Fibroblast of gingiva (primary cell): Measurements from ENCODE around the gene VSNL1.
"Not testable (repeated sequence)": the region's sequence is repeated elsewhere in the genome, so short reads cannot be mapped to it uniquely, and the experiment has no call there.

Experiments
- DNase-seq: peaks from one replicate; pipeline ENCODE4 v3.0.0-alpha.2; 2011; ENCODE audit warnings: low read depth

The VSNL1 gene

GRCh38 chr2:17542471-17542870 is 2.0 kb downstream of the VSNL1 start:
- no peak for DNase-seq

- DNase-seq = no peak
Observed at GRCh38 chr2:17543131-17543660, 2.7 kb downstream of the VSNL1 start.

GRCh38 chr2:17543848-17544247 is 3.4 kb downstream of the VSNL1 start:
- DNase-seq = no peak

- DNase-seq = no peak
Observed at GRCh38 chr2:17544256-17544655, 3.8 kb downstream of the VSNL1 start.

GRCh38 chr2:17545680-17546613 is 5.5 kb downstream of the VSNL1 start:
- DNase-seq = no peak

- no peak for DNase-seq
Observed at GRCh38 chr2:17547237-17547636, 6.7 kb downstream of the VSNL1 start.

- DNase-seq = no peak
Observed at GRCh38 chr2:17547737-17548136, 7.2 kb downstream of the VSNL1 start.

GRCh38 chr2:17550907-17551306 is 10.4 kb downstream of the VSNL1 start:
- no peak for DNase-seq

- DNase-seq = no peak
Observed at GRCh38 chr2:17555150-17555549, 14.7 kb downstream of the VSNL1 start.

GRCh38 chr2:17557596-17557995 is 17.1 kb downstream of the VSNL1 start:
- DNase-seq = no peak

GRCh38 chr2:17558053-17558452 is 17.6 kb downstream of the VSNL1 start:
- DNase-seq = no peak

- no peak for DNase-seq
Observed at GRCh38 chr2:17558878-17559277, 18.4 kb downstream of the VSNL1 start.

GRCh38 chr2:17565726-17566125 is 25.2 kb downstream of the VSNL1 start:
- not testable (repeated sequence) for DNase-seq

GRCh38 chr2:17571681-17572080 is 31.2 kb downstream of the VSNL1 start:
- DNase-seq = no peak

- no peak for DNase-seq
Observed at GRCh38 chr2:17573085-17573803, 32.7 kb downstream of the VSNL1 start.

- DNase-seq = no peak
Observed at GRCh38 chr2:17573804-17574175, 33.3 kb downstream of the VSNL1 start.

- no peak for DNase-seq
Observed at GRCh38 chr2:17574406-17575073, 34.0 kb downstream of the VSNL1 start.

- no peak for DNase-seq
Observed at GRCh38 chr2:17576802-17577201, 36.3 kb downstream of the VSNL1 start.

- no peak for DNase-seq
Observed at GRCh38 chr2:17578466-17578928, 38.0 kb downstream of the VSNL1 start.

GRCh38 chr2:17579605-17580318 is 39.3 kb downstream of the VSNL1 start:
- DNase-seq = no peak

- no peak for DNase-seq
Observed at GRCh38 chr2:17580319-17580715, 39.8 kb downstream of the VSNL1 start.

- DNase-seq = no peak
Observed at GRCh38 chr2:17581831-17582230, 41.3 kb downstream of the VSNL1 start.
